ENCODE results near the gene KCNMA1. TPM values are rescaled to one million over a fixed set of nuclear protein-coding genes. Genes with fewer than 3 reads are reported as not detected.

Gene KCNMA1
- total and polyA plus RNA-seq, 9 of the 15 experiments (the other 6 are each of a cell fraction or from before 2014, with no cell fraction given) = 0.01 to 0.95 (median 0.15) TPM; not detected in 4

- no peak for TF ChIP-seq ZNF318 (IDR thresholded peaks at IDR 0.05; ENCODE audit: borderline replicate concordance in 1 of 2, low read depth in 1 of 2)
- no peak for TF ChIP-seq CC2D1A (IDR thresholded peaks at IDR 0.05)
- TF ChIP-seq RBFOX2 (IDR thresholded peaks at IDR 0.05; ENCODE audit: low read depth, low read length) = no peak
- no peak for TF ChIP-seq CGGBP1 (CRISPR knock-in tag; IDR thresholded peaks at IDR 0.05)
- no peak for TF ChIP-seq NBN (IDR thresholded peaks at IDR 0.05; ENCODE audit: low read depth)
- TF ChIP-seq DPF2 (IDR thresholded peaks at IDR 0.05) = peak; percentile 55; the same call in 1 of the 2 replicates
- peak; percentile 76 for TF ChIP-seq TEAD4 (IDR thresholded peaks at IDR 0.05; ENCODE audit: low read length)
- no peak for TF ChIP-seq TEAD4 (CRISPR knock-in tag; IDR thresholded peaks at IDR 0.05; ENCODE audit: borderline replicate concordance)
- TF ChIP-seq NFE2 (IDR thresholded peaks at IDR 0.05; ENCODE audit: low read depth) = 0 out of 2 replicates have a peak, but pooled peaks have one; percentile 23
- TF ChIP-seq L3MBTL2 (IDR thresholded peaks at IDR 0.05) = no peak
- TF ChIP-seq ZBTB34 (CRISPR knock-in tag; IDR thresholded peaks at IDR 0.05) = no peak
- TF ChIP-seq MEIS2 (IDR thresholded peaks at IDR 0.05; ENCODE audit: partially characterized antibody) = peak; percentile 54
- no peak for TF ChIP-seq RBM25 (IDR thresholded peaks at IDR 0.05; ENCODE audit: low read depth, low read length, severe bottlenecking)
- TF ChIP-seq PKNOX1 (IDR thresholded peaks at IDR 0.05) = peak; percentile 38; the same call in 1 of the 2 replicates
- TF ChIP-seq ZNF644 (tag; IDR thresholded peaks at IDR 0.05; ENCODE audit: low read depth) = no peak
- peak; percentile 59 for TF ChIP-seq GABPA (tag; conservative IDR thresholded peaks at IDR 0.05; ENCODE audit: low read depth)
- TF ChIP-seq ZKSCAN8 (CRISPR knock-in tag; IDR thresholded peaks at IDR 0.05) = peak; percentile 61; the same call in 1 of the 2 replicates
Measured at GRCh38 chr10:77582710-77583115, 54.9 kb downstream of the KCNMA1 start (continued).
